Measurements from ENCODE around the gene SRRM2.

Gene SRRM2

DNA sequence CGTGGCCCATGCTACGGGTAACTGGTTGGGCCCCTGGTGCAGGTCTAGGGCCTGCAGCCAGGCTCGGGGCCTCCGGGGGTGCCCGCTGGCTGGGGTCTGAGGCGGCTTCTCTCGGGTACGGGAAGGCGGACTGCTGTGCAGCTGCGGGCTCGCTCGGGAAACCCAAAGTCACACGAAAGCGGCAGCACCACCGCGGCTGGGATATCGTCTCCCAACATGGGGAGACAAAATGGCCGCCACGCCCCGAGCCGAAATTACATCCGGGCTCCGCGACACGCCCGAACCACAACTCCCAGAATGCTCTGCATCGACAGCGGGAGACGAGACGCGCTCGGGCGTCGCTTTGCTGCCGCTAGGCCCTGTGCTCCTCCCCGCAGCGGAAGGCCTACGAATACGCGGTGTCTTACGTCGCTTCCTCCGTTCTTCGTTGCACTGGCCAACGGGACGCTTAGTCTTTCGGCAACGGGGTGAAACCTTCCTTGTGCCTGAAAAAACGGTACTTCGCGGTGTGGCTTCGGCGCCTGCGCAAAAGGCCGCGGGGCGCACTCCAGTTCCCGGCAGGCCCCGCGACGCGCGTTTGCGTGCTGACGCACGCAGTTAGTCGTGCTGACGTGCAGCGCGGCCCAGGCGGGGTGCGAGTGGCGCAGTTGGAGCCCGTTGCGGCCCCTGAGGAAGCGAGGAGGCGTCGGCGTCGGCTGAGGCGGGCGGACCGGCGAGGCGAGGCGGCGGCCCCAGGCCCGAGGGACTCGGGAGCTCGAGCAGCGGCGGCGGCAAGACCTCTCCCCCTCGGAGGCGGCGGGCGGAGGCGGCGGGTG, at the start of gene SRRM2:
Gene SRRM2 (plus strand): TSS at position 604 of the 815 bp plus-strand sequence. CDS start 3,727 bp downstream, outside the sequence.
- peak; percentile 96 for DNase-seq (ENCODE audit: low read depth)

GRCh38 chr16:2702871-2703745, 49.3 kb upstream of the SRRM2 start:
- no peak for DNase-seq (ENCODE audit: low read depth)

- DNase-seq (ENCODE audit: low read depth) = no peak
Observed at GRCh38 chr16:2704166-2704982, 48.1 kb upstream of the SRRM2 start.

GRCh38 chr16:2704983-2705275, 47.5 kb upstream of the SRRM2 start:
- DNase-seq (ENCODE audit: low read depth) = no peak

GRCh38 chr16:2705351-2705750, 47.1 kb upstream of the SRRM2 start:
- DNase-seq (ENCODE audit: low read depth) = no peak

GRCh38 chr16:2706085-2706484, 46.4 kb upstream of the SRRM2 start:
- DNase-seq (ENCODE audit: low read depth) = no peak

GRCh38 chr16:2706611-2707311, 45.7 kb upstream of the SRRM2 start:
- no peak for DNase-seq (ENCODE audit: low read depth)

DNA sequence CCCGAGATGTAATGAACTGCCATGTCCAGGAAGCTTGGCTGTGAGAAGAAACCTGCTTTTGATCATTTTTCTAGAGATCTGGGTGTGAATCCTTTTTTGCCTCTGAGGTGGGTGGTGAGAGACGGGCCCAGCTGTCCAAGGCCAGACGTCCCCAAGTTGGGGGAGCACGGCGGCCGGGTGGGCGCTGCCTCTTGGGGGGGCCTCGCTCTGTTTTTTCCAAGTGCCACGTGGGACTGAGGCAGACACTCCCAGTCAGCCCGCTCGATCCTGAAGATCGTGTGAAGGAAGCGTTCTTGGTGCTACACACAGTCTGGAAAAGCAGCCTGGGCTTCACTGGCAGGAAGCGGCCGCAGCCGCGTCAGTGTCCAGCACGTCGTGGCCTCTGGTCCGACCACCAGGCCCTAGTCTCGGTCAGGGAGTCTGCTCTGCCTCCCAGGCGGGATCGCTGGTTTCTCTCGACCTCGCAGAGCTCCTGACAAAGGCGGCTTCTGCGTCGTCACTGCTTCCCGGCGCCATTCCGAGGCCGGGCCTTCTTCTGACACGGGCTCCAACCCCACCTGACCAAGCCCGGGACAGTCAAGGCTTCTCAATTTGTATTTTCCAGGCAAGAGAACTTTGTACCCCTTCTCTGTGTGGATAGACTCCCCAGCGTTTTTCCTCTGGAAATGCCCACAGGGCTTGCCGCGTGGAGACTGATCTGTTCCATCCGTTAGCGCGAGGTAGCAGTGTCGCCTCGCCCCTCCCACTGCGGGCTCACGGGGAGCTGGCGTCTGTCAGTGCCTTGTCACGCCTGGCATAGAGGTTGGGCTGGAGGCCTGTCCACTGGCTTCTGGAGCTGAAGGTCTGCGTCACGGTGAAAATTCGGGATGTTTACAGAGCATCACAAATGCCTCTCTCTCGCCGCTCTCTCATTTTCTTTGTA, 44.8 kb upstream of the SRRM2 start:
- DNase-seq (ENCODE audit: low read depth) = no peak

- DNase-seq (ENCODE audit: low read depth) = no peak
Observed at GRCh38 chr16:2708290-2708639, 44.2 kb upstream of the SRRM2 start.

DNA sequence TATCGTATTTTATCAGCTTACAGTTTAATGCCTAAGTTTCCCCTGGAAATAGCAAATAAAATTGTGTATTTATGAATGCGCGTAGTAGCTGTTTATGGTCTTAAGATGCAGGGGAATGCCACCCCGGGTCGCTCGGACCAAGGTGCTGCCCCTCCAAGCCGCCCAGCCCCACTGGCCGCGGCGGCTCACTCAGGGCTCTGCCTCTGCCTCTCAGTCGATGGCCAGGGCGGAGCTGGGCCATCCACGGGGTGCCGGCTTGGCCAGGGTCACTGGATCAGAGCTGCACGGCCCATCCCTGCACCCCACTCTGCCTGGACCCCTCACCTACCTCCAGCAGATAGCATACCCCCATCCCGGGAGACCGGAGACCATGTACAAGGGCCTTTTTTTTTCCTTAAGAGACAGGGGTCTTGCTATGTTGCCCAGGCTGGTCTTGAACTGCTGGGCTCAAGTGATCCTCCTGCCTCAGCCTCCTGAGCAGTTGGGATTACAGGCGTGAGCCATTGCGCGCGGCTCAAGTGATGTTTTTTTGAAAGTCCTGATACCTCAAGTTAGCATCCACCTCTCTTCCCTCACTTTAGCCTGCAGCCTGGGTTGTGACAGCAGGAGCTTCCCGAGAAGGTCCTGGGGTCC, 43.4 kb upstream of the SRRM2 start:
- DNase-seq (ENCODE audit: low read depth) = no peak

- DNase-seq (ENCODE audit: low read depth) = no peak
Observed at GRCh38 chr16:2709588-2709984, 42.9 kb upstream of the SRRM2 start.

DNA sequence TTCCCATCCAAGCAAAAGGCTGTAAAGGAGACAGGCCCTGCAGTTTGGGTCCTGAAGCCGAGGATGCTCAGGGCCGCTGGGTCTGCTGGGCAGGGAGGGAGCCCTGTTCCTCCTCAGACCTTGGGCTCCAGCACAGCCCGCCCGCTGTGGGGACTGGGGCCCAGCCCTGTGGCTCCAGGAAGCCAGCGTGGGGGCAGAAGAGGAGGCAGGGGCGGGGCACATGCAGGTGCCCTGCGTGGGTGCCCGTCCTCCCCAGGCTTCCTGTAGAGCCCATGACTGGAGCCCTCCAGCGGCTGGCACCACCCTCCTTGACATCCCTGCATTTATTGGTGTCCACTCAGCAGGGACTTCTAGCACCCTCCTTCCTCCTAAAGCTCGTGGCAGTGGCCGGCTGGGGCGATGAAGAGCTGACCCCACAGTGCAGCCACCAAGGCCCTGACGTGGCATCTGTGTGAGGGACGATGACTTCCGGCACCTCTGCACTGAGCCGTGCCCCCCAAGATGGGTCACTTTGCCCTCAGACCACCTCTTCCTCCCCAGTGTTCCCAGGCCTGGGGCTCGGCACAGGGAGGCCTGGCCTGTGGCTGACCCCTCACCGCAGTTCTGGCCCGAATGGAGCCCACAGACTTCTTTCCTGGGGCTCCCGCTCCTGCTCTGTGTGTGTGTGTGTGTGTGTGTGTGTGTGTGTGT, 42.3 kb upstream of the SRRM2 start:
- DNase-seq (ENCODE audit: low read depth) = no peak

GRCh38 chr16:2710711-2711231, 41.7 kb upstream of the SRRM2 start:
- no peak for DNase-seq (ENCODE audit: low read depth)

DNA sequence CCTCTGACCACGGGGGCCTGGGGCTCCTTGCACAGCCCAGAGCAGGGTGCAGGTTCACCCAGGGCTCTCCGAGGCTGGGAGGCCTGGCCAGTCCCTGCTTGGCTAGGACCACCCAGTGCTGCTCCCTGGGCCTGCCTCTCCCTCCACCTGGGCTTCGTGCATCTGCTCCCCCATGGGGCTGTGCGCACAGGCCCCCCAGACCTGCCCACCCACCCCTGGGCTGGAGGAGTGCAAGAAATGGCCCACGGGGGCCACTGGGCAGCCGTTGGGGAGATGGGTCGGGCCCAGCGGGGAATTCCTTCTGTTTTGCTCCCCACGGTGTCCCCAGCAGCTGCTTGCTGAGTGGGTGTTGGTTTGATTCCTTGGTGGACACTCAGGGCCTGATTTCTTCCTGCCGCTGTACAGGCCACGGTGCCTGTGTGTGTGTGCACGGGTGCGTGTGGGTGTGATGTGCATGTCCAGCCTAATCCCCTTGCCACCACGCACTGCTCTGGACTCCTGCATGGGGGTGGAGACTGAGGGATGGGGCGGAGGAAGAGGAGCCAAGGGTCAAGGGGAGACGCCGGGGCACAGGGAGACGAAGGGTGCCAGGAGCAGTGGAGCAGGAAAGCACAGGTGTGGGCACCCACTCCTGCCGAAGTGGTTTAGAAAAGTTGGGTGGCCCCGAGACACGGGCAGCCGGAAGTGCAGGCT, 40.9 kb upstream of the SRRM2 start:
- DNase-seq (ENCODE audit: low read depth) = no peak

- DNase-seq (ENCODE audit: low read depth) = no peak
Observed at GRCh38 chr16:2712063-2712441, 40.4 kb upstream of the SRRM2 start.

DNA sequence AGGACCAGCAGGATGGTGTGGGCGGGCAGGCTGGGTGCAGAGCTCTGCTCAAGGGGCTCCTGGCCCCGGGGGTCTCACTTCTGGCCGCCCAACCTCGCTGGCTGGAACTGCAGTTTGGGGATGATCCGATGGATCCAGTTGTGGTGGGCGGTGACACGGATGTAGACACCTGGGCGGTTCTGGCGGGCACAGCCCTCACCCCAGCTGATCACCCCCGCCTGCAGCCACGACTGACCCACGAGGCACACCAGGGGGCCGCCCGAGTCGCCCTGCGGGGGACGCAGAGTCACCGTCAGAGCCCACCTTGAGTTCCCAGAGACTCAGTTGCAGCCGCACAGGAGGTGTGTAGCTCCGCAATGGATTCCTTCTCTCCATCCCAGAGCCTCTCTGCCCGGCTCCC, 39.9 kb upstream of the SRRM2 start:
- no peak for DNase-seq (ENCODE audit: low read depth)

GRCh38 chr16:2713523-2713922, 38.9 kb upstream of the SRRM2 start:
- DNase-seq (ENCODE audit: low read depth) = no peak

- no peak for DNase-seq (ENCODE audit: low read depth)
Observed at GRCh38 chr16:2713985-2714774, 38.3 kb upstream of the SRRM2 start.
